ENCODE results near the gene ACTR1A. TPM values are rescaled to one million over a fixed set of nuclear protein-coding genes. Genes with fewer than 3 reads are reported as not detected.

ACTR1A gene
- total RNA-seq, 4 donors from 2014 or later, result 212 to 261 (median 252) TPM

- Histone ChIP-seq H3K27me3 (no peaks in the 10 kb centered on the region), H3K27ac (peak overlapping the region; percentile 65 to 69 (median 68)), H3K4me1 (peaks cover 10 to 16% of the 10 kb centered on the region in 2 donors), H3K36me3 (no peaks in the 10 kb centered on the region), H3K9me3 (no peaks in the 10 kb centered on the region), H3K4me3 (no peak overlapping the region)
- no peak for TF ChIP-seq CTCF (IDR thresholded peaks at IDR 0.05 in 4 of 5, conservative IDR thresholded peaks at IDR 0.05 in 1 of 5)
- no peak for TF ChIP-seq POLR2A (IDR thresholded peaks at IDR 0.05)
- in situ Hi-C loops (cut with MboI; ENCODE audit: low sequenced_read_pairs in 4 of 4), result no loop called here
- peak; percentile 43 to 47 for ATAC-seq
- intact Hi-C loops (cut with DNase I; ENCODE audit: low total_unique reads), result no loop called here
- peak in 1 of 2 donors; percentile 55 for DNase-seq
These were observed 49.7 kb downstream of the ACTR1A start for GRCh38 chr10:102452672-102453340.

- Histone ChIP-seq H3K9me3 (no peaks in the 10 kb centered on the region), H3K27ac (peak within 1 kb of the TSS; percentile 75 to 93 (median 86)), H3K36me3 (no peaks in the 10 kb centered on the region), H3K4me1 (peaks cover 10 to 16% of the 10 kb centered on the region in 2 donors), H3K4me3 (peak within 1 kb of the TSS; percentile 42 to 98 (median 74)), H3K27me3 (no peaks in the 10 kb centered on the region)
- in situ Hi-C loops (cut with MboI; ENCODE audit: low sequenced_read_pairs in 4 of 4), result no loop called here
- intact Hi-C loops (cut with DNase I; ENCODE audit: low total_unique reads), result loop anchor here (2.0 kb wide), 1 partner anchor 53 kb away; no protein-coding TSS in a partner anchor
- ATAC-seq (peak in 1 of 2 donors; percentile 6), DNase-seq (no peak)
- TF ChIP-seq CTCF (IDR thresholded peaks at IDR 0.05 in 4 of 5, conservative IDR thresholded peaks at IDR 0.05 in 1 of 5) (no peak), POLR2A (IDR thresholded peaks at IDR 0.05) (no peak)
These were observed 51.2 kb downstream of the ACTR1A start, which contains the start of gene C10orf95 for GRCh38 chr10:102451105-102451969. Gene C10orf95 (minus strand): TSS chr10:102451543. CDS start chr10:102451093, 450 bp downstream.

GRCh38 chr10:102450374-102451104 is 52.0 kb downstream of the ACTR1A start:
- intact Hi-C loops (cut with DNase I; ENCODE audit: low total_unique reads) (loop anchor here (1.0 to 2.0 kb wide), 3 partner anchors 18 to 52 kb away; partner anchors contain the start of gene CUEDC2), in situ Hi-C loops (cut with MboI; ENCODE audit: low sequenced_read_pairs in 4 of 4) (no loop called here)

More at GRCh38 chr10:102450374-102451104, 52.0 kb downstream of the ACTR1A start:
- H3K27ac ChIP-seq, result peak overlapping the region; percentile 75 to 93 (median 86)
- TF ChIP-seq POLR2A (IDR thresholded peaks at IDR 0.05) (peak; percentile 59 to 72), CTCF (IDR thresholded peaks at IDR 0.05 in 4 of 5, conservative IDR thresholded peaks at IDR 0.05 in 1 of 5) (peak in 2 of 5 experiments; percentile 6 to 12)
- H3K4me1 ChIP-seq, result peaks cover 10 to 16% of the 10 kb centered on the region in 2 donors
- no peaks in the 10 kb centered on the region for H3K9me3 ChIP-seq
- ATAC-seq (peak; percentile 84 to 86), DNase-seq (peak; percentile 42 to 75)
- no peaks in the 10 kb centered on the region for H3K27me3 ChIP-seq
- H3K4me3 ChIP-seq, result peak overlapping the region; percentile 42 to 98 (median 74)
- no peaks in the 10 kb centered on the region for H3K36me3 ChIP-seq
